Chondrocyte (in vitro differentiated cells): ENCODE results near the gene TDRD9. TPM values are rescaled to one million over a fixed set of nuclear protein-coding genes. Genes with fewer than 3 reads are reported as not detected.

ENCODE experiments used
- DNase-seq: peaks from one replicate; pipeline ENCODE4 v3.0.0; 2021; ENCODE audit warnings: mixed read lengths, low spot score
- H3K27ac Mint-ChIP-seq: one replicate; pipeline ENCODE4 v1.8.0; 2021; ENCODE audit warnings: mild to moderate bottlenecking, moderate library complexity, mixed read lengths; ENCODE audit not compliant: unreplicated experiment
- H3K27me3 Mint-ChIP-seq: 2 replicates; pipeline ENCODE4 v1.8.0; 2021; ENCODE audit warnings: low read depth, mixed read lengths
- H3K36me3 Mint-ChIP-seq: 2 replicates; pipeline ENCODE4 v1.8.0; 2021; ENCODE audit warnings: low read depth, mixed read lengths
- H3K4me1 Mint-ChIP-seq: 2 replicates; pipeline ENCODE4 v1.8.0; 2021; ENCODE audit warnings: low read depth, mild to moderate bottlenecking, mixed read lengths
- H3K4me3 Mint-ChIP-seq: one replicate; pipeline ENCODE4 v1.8.0; 2021; ENCODE audit warnings: mild to moderate bottlenecking, moderate library complexity, mixed read lengths; ENCODE audit not compliant: unreplicated experiment
- H3K9me3 Mint-ChIP-seq: 2 replicates; pipeline ENCODE4 v1.8.0; 2021; ENCODE audit warnings: low read depth, mixed read lengths
- CTCF ChIP-seq: fragments of 200-600 bp; sonication (generic); IDR thresholded peaks from 2 replicates; pipeline ENCODE4 v1.5.0; 2021; ENCODE audit warnings: antibody characterized with exemption, mild to moderate bottlenecking, moderate library complexity
- total RNA-seq: library from RNA; stranded (reverse); gene quantifications from 3 replicates; pipeline ENCODE4 v1.2.1, GENCODE V29; 2021

TDRD9 gene
- total RNA-seq, 1 donor from 2014 or later = not detected

DNA sequence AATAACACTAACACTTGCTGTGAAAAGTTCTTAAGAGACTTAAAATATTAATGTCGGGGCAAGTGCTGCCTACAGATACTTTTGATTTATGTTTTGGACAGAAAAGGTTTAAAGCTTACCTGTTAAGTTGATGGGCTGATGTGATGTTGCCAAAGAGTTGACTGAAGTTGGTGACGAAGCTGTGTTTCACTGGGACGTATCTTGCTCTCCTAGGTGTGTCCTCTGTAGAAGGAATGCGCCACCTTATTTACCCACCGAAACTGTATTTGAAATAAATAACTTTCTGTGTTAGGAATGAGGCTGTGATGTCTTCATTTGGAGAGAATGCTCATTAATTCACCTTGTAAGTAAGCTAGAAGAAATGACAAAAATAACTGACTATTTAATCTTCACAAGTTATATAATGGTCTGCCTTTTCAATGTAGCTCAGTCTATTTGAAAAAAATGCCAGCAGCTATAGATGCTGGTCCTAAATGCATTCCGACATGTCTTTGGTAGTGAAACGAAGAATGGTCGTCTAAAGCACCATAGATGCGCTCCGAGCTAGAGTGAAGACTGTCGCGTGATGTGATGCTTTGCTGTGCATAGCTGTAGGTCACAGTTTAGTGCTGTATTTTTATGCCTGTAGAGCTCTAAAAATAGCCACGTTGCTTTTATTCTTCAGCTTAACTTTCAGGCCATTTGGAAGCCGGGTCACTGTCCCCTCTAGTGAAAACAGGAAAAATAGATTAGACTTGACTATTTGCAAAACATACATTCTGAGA is 13.9 kb downstream of the TDRD9 start, which contains the start of gene RD3L:
Gene RD3L (minus strand): TSS at position 557 of the 764 bp plus-strand sequence. CDS start 834 bp downstream, outside the sequence.
- H3K36me3 Mint-ChIP-seq = peaks cover 4% of the 10 kb centered on the region
- peaks cover 54% of the 10 kb centered on the region for H3K27me3 Mint-ChIP-seq
- no peaks in the 10 kb centered on the region for H3K4me1 Mint-ChIP-seq
- no peak within 1 kb of the TSS for H3K4me3 Mint-ChIP-seq
- no peak for DNase-seq
- H3K27ac Mint-ChIP-seq = no peak within 1 kb of the TSS
- no peak for TF ChIP-seq CTCF
- H3K9me3 Mint-ChIP-seq = peaks cover 8% of the 10 kb centered on the region

- H3K27me3 Mint-ChIP-seq = peaks cover 47% of the 10 kb centered on the region
- TF ChIP-seq CTCF = no peak
- peaks cover 4% of the 10 kb centered on the region for H3K36me3 Mint-ChIP-seq
- DNase-seq = no peak
- H3K4me3 Mint-ChIP-seq = no peak overlapping the region
- H3K9me3 Mint-ChIP-seq = peaks cover 8% of the 10 kb centered on the region
- H3K27ac Mint-ChIP-seq = no peak overlapping the region
- no peaks in the 10 kb centered on the region for H3K4me1 Mint-ChIP-seq
Measured at GRCh38 chr14:103943673-103944072, 15.4 kb downstream of the TDRD9 start.

DNA sequence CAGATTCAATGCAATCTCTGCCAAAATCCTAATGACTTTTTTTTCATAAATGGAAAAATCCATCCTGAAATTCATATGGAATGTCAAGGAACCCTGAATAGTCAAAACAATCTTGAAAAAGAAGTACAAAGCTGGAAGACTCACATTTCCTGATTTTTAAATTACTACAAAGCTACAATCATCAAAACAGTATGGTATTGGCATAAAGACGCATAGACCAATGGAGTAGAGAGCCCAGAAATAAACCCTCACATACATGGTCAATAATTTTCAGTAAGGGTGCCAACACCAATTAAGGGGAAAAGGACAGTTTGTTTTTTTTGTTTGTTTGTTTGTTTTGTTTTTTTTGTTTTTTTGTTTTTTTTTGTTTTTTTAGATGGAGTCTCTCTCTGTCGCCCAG is 18.7 kb downstream of the TDRD9 start:
- DNase-seq = no peak
- peaks cover 38% of the 10 kb centered on the region for H3K27me3 Mint-ChIP-seq
- peaks cover 8% of the 10 kb centered on the region for H3K9me3 Mint-ChIP-seq
- no peak overlapping the region for H3K27ac Mint-ChIP-seq
- TF ChIP-seq CTCF = no peak
- H3K36me3 Mint-ChIP-seq = peaks cover 4% of the 10 kb centered on the region
- no peaks in the 10 kb centered on the region for H3K4me1 Mint-ChIP-seq
- H3K4me3 Mint-ChIP-seq = no peak overlapping the region

DNA sequence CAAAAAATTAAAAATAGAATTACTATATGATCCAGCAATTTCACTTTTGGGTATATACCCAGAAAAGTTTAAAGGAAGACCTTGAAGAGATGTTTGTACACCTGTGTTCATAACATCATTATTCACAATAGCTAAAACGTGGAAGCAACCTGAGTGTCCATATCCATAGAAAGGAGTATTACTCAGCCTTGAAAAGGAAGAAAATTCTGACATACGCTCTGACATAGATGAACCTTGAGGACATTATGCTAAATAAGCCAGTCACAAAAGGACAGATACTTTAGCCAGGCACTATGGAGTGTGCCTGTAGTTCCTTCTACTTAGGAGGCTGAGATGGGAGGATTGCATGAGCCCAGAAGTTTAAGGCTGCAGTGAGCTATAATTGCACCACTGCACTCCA is 20.2 kb downstream of the TDRD9 start:
- peaks cover 4% of the 10 kb centered on the region for H3K36me3 Mint-ChIP-seq
- H3K27me3 Mint-ChIP-seq = peaks cover 29% of the 10 kb centered on the region
- H3K27ac Mint-ChIP-seq = no peak overlapping the region
- no peak overlapping the region for H3K4me3 Mint-ChIP-seq
- no peak for DNase-seq
- no peak for TF ChIP-seq CTCF
- H3K4me1 Mint-ChIP-seq = no peaks in the 10 kb centered on the region
- H3K9me3 Mint-ChIP-seq = peaks cover 8% of the 10 kb centered on the region

GRCh38 chr14:103949131-103949790 is 21.0 kb downstream of the TDRD9 start:
- DNase-seq = no peak
- Mint-ChIP-seq H3K4me3 (no peak overlapping the region), H3K27me3 (peaks cover 24% of the 10 kb centered on the region), H3K9me3 (peaks cover 10% of the 10 kb centered on the region), H3K27ac (no peak overlapping the region), H3K36me3 (peaks cover 4% of the 10 kb centered on the region), H3K4me1 (no peaks in the 10 kb centered on the region)
- TF ChIP-seq CTCF = no peak
